ENCODE results near the gene NF1.
"Not testable (repeated sequence)": the region's sequence is repeated elsewhere in the genome, so short reads cannot be mapped to it uniquely, and the experiment has no call there.

Gene NF1

DNA sequence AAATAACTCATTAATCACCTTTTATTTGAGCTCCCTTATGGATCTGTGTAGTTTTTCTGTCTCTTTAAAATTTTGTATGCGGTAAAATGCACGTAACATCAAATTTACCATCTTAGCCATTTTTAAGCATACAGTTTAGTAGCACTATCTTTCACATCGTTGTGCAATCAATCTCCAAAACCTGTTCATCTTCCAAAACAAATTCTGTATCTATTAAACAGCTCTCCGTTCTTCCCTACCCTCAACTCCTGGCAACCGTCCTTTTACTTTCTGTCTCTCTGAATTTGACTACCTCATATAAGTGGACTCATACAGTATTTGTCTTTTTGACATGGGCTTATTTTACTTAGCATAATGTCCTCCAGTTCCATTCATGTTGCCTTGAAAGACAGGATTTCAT is 100.5 kb downstream of the NF1 start:
- no peak for FAIRE-seq

DNA sequence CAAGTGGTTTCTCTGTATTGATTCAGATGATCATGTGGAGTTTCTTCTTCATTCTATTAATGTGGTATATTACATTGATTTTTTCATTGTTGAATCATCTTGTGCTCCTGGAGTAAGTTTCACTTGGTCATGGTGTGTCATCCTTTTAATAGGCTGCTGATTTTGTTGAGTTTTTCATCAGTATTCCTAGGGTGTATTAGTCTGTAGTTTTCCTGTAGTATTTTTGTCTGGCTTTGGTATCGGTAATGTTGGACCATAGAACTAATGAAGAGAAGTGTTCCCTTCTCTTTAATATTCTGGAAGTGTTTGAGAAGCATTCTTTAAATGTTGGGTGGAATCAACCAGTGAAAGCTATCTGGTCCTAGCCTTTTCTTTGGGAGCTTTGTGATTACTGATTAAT is 103.2 kb downstream of the NF1 start:
- no peak for FAIRE-seq

DNA sequence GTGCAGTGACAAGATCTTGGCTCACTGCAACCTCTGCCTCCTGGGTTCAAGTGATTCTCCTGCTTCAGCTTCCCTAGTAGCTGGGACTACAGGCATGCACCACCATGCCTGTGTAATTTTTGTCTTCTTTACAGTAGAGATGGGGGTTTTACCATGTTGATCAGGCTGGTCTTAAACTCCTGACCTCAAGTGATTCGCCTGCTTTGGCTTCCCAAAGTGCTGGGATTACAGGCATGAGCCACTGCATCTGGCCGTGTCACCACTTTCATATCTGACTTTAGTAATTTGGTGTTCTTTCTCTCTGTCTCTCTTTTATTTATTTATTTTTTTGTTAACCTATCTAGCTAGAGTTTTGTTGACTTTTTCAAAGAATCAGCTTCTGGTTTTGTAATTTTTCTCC is 103.9 kb downstream of the NF1 start:
- FAIRE-seq, result not testable (repeated sequence)

DNA sequence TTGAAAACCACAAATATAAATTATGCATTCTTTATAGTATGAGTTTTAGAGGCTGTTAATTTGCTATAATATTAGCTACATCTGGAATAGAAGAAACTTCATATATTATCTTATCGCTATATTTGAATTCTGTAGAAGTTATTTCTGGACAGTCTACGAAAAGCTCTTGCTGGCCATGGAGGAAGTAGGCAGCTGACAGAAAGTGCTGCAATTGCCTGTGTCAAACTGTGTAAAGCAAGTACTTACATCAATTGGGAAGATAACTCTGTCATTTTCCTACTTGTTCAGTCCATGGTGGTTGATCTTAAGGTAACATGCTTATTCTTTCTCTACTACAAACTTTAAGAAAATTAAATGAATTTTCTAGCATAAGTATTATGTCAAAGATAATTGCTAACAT is 105.5 kb downstream of the NF1 start:
- peak; percentile 30 for FAIRE-seq

DNA sequence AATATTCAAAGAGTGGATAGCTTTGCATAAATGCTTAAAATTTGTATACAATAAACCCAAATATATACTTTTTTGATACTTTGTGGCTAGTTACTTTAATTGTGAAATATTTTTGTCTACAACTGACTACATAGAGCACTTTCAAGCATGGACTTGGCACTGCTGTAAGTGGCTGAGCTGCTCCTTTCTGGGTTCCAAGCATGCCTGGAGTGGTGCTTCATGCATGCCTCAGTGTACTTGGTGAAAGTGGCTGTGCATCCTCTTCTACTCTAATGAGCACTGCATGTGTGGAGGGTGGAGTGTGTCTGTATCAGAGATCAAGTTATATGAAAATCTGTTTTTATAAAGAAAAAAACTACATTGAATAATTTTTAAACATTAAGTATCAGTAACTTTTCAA is 108.2 kb downstream of the NF1 start:
- FAIRE-seq, result no peak

DNA sequence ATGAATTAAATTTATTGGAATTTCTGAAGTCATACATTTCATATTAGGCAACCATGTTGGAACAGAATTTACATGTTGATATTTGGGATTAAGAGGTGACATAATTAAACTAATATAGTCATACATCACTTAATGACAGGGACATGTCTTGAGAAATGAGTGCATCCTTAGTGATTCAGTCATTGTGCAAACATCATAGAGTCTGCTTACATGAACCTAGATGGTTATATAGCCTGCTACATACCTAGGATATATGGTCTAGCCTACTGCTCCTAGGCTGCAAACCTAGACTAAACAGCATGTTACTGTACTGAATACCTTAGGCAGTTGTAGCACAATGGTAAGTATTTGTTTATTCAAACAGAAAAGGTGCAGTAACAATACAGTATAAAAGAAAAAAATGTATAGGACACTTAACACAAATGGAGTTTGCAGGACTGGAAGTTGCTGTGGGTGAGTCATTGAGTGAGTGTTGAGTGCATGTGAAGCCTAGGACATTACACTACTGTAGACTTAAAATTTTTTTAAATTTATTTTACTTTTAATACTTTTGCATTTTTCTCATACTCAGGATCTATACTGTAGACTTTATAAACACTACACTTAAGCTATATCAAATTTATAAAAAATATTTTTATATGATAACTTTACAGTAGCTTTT is 116.7 kb downstream of the NF1 start:
- no peak for FAIRE-seq

DNA sequence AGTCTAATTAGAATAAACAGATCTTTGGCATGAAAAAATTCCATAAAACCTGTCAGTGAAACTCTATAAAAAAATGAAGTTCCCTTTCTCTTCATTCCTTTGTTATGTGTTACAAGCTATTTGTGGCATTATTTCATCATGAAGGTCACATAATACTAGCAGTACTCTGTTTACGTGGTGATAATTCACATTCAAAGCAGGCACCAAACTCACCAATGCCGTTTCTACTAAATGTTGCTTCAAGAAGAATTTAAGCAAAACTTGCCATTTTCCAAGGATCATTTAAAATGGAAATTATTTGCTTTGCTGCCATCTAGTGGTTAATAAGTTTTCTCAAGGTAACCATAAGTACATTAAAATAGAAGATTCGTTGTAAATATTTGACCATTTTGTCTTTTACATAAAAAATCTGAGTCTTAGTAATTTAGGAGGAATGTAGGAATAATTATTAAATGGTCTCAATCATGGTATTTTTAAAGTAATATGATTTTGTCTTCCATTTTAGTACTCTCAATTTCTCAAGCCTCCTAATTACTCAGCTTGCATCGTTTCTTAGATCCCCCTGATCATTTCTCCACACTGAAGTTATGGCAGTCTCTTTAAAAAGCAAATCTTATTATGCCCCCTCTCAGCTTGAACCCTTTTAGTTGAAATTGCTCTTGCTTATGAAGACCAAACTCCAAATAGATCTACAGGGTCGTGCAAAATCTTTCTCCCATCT is 121.4 kb downstream of the NF1 start:
- peak; percentile 98 for FAIRE-seq

DNA sequence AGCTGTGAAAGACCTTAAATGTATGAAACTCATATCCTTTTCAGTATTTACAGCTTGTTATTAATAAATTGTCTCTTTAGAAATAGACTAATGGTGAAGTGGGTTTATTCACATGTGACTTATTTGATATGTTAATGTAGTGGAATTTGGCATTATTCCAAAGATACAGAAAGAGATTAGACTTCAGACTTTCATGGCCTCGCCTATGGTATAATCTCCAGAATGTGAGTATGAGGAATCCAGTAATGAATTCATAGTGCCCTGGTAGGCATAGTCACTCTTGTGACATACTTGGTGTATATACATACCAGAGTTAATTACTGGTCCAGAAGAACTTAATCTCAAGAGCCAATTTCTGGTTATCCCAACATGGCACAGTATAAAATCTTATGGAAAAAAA is 129.6 kb downstream of the NF1 start:
- FAIRE-seq, result no peak

DNA sequence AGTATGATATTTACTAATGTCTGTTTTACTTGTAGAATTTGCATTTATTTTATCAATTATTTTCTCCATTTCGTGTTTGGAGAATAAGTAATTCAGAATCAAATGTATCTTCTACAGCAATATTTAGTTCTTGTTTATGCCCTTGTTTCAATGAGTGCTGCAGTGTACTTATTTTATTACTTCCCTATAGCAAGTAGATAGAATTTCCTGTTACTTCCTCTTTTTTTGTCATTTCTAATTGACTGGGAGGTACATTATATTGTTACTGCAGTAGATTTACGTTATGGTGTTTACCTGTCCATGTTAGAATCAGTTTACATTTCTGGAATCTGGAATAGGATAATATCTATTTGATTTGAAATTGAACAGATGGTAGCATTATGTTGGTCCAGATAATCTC is 131.1 kb downstream of the NF1 start:
- no peak for FAIRE-seq

DNA sequence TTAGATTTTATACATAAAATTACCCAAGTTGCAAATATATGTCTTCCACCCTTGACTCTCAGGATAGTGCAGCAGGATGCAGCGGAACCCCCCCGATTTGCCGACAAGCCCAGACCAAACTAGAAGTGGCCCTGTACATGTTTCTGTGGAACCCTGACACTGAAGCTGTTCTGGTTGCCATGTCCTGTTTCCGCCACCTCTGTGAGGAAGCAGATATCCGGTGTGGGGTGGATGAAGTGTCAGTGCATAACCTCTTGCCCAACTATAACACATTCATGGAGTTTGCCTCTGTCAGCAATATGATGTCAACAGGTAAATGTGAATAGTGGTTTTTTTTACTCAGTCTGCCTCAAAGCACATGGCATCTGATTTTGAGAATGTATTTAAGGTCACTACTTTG is 131.6 kb downstream of the NF1 start:
- no peak for FAIRE-seq

DNA sequence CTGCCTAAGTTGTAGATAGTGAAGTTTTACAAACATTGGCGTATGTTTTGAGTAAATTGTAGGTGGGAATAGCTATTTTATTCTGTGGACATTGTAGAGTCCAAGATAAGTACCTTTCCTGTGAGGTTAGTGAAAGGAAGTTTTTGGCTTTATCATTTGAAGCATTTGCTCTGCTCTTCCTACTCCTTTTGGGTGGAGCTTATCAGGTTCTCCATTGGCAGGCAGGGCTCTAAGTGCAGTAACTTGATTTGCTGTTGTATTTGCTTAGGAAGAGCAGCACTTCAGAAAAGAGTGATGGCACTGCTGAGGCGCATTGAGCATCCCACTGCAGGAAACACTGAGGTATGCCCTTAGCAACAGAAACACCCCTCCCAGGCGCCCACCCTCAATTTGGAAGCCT is 132.2 kb downstream of the NF1 start:
- no peak for FAIRE-seq

DNA sequence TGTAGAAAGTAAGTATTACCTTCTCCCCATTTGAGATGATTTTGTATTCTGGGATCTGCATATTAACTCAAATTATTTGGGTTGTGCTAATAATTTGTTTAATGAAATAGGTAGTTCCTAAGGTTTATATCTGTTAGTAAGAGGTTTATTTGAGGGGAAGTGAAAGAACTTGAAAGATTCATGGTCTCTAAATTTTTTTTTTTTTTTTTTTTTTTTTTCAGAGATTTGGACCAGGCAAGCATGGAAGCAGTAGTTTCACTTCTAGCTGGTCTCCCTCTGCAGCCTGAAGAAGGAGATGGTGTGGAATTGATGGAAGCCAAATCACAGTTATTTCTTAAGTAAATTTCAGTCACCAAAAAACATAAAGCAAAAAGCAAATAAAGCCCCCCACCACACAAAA is 137.1 kb downstream of the NF1 start:
- no peak for FAIRE-seq

DNA sequence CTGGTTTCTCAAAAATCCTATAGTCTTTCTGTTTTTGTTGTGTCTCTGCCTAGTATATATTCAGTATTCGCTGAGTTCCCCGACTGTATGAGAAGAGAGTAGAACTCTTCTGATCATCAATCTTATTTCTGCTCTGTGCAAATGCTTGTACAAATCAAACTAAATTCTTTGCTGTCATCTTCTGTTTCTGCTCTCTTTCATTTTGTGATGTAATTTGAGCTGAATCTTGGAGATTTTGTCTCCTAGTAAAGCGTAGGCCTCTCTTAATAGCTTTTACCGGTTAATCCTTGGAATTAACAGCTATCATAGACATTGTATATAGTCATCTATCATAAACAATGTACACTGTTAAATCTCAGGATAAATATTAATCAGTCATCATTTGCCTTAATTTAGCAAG is 140.3 kb downstream of the NF1 start:
- FAIRE-seq, result no peak

DNA sequence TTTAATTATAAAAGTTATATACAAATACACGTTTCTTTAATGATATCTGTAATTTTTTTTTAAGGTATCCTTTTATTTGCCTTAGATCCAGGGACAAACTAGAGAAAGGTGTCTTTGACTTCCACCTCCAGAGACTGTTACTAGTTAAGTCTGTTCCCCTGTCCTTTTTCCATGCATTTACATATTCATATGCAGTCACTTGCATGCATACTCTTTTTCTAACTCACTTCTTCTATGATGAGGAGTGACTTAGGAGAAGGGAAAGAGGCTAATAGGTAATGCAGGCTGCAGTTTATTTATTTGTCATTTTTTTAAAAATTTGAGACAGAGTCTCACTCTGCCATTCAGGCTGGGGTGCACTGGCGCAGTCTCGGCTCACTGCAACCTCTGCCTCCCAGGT is 141.4 kb downstream of the NF1 start:
- no peak for FAIRE-seq

DNA sequence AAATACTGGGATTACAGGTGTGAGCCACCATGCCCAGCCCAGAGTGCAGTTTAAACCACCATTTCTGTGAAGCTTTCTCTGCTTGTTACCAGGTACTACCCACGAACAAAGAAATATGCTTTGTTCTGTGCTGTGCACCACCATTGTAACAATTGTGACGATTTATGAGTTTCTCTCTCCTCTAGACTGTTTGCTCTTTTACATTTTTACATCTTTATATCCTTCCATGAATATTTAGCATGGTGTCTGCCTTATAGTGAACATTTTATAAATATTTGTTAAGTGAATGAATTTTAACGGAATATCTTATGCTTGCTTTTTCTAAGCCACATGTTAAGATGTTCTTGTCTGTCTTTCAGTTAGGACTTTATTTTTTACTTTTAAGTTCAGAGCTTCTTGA is 141.9 kb downstream of the NF1 start:
- FAIRE-seq, result no peak

DNA sequence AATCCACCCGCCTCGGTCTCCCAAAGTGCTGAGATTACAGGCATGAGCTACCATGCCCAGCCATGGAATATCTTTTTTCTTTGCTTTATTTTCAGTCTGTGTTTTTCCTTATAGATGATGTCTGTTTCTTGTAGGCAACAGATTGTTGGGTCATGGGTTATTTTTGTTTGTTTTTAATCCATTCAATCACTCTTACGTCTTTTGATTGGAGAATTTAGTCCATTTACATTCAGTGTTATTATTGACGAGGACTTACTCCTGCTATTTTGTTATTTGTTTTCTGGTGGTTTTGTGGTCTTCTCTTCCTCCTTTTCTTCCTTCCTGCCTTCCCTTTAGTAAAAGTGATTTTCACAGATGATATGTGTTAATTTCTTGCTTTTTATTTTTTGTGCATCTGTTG is 146.3 kb downstream of the NF1 start:
- FAIRE-seq, result no peak

DNA sequence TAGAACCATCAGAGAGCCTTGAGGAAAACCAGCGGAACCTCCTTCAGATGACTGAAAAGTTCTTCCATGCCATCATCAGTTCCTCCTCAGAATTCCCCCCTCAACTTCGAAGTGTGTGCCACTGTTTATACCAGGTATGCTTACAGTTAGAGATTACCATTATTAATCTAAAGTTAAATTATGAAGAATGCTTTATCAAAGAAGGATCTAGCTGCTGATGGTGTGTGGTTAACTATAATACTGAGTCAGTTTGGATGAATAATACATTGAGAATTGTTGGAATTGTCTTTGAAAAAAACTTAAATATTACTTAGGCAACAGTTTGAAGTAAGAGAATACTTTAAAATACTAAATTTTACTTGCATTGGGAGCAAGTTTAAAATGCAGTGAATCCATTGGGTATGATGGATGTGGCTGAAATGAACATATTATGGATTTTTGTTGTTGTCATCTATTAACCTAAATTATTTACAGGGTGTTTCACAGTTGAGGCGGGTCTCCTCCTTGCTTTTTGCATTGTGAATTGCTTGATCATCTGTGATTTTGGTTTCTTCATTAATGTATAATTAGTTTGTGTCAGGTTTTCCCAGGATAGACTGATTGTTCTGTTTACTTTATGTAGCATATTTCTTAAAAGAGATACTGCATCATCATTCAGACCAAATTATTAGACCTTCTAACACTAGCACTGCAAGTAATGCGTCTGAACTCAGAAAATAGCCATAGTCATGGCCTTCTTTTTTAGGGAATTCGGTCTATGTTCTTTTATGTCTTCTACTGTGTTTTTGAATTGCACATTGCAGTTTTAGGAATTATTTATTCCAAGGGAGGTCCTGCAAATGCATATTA is 154.4 kb downstream of the NF1 start:
- peak; percentile 53 for FAIRE-seq

DNA sequence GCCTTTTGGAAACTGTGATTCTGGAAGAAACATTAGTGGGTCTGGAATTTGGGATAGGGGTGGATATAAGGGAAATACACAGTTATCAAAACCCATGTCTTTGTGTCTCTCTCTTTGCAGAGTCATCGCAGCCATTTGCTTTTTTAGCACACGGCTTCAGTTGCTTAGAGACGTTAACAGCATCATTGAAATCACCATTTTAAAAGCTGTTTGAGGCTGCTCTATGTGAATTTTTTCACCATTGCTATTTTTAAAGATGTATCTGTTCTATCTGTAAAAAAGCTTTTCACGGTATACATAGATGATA is 155.0 kb downstream of the NF1 start:
- FAIRE-seq, result peak; percentile 9

DNA sequence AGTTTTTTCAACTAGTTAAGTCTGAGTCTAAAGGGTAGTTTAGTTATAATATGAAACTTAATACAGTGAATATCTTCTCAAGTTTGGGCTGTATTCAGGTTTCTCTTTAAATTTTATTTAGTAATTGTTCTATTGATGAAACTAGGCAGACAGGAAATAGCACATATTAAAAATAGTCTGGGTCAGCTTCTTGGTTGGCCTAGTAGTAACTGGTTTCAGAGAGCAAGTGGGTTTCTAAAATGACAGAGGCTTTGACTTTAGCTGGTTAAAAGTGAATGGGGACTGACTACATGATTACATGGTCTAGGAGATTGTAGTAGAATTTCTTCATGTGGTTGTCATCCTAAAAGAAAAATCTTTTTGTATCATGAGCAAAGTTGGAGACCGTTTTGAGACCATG is 155.5 kb downstream of the NF1 start:
- FAIRE-seq, result no peak

DNA sequence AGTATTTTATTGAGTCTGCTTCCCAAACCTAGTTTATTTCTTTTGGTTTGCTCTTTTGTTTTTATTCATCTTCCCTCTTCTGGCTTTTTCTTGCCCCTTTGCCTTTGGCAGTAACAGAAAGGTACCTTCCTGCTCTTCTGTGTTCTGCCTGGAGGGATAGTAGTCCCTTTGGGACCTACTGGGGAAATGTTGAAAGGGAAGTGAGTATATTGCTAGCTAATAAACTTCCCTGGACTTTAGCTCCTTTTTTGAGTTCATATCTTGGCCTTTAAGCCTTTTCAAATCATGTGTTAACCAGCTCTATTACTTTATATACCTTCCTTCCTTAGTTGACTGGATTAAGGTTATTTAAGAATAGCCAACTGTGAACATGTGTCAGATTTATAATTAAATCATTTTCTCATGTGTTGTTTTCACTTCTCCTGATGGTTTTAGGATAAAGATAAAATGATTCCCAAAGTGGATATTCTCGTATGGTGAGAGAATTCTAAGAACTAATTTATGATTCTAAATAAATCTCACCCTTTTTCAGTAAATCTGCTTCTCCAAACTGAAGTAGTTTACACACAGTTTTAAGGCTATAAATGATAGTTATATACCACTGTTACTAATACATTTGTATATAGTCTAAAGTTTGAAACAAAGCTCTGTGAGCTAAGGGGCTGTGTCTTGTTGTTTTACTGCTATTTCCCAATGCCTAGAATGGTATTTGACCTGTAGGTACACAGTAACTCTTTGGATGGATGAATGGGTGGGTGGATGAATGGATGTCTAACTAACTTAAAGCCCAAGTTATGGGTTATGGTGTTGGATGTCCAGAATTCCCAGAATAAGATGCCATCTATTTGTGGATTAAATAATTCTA is 156.6 kb downstream of the NF1 start:
- no peak for FAIRE-seq

DNA sequence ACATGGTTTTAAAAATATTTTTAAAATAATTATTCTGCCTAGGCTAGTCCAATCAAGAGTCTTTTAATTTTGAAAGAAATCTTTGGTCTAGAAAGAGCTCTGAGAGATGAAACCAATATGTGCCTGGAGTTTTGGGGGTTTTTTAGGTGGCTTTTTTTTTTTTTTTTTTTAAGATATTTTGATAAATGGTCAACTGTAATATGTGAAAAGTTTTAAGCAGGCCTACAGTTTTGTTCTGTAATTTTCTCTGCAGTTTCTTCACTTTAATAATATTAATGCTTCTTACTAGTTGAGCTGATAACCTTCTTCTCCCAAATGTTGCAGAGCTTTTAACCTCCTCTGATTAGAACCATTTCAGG is 157.2 kb downstream of the NF1 start:
- FAIRE-seq, result no peak

DNA sequence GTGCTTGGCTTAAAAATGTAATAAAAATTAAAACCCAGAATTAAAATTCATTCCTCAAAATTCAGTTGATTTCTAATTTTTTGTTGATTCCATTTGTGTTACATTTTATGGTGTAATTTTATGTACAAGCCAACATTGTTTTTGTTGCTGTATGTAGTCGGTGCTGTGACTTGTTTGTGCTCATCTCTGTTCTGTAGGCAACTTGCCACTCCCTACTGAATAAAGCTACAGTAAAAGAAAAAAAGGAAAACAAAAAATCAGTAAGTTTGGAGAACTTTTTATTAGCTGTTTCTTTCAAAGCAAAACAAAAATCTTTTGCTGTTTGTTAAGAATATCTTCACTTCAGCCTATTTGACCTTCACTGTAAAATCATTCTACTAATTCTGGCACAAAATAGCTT is 158.0 kb downstream of the NF1 start:
- no peak for FAIRE-seq

DNA sequence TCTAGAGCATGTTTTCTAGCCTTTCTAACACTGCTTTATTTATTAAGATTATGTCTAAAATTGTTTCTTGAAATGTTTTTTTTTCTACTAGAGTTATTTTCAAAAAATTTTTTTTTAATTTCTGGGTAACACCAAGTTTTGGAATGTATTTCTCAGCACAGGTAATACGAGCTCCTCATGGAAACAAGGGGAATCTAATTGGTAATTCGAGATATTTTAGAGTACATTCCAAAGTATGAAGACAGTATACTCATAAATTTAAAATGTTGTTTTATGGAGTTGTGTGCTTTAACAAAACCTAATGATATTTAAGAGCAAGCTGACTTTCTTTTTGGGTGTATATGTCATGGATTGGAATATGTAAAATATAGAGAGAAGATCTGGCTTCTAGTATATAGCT is 159.9 kb downstream of the NF1 start:
- no peak for FAIRE-seq

Measured in islet of Langerhans (tissue), 1 donor.